SKM-1 (cell line): ENCODE data around the gene MTHFSD.

Experiments
- DNase-seq: peaks from one replicate; lab custom pipeline; 2025; ENCODE audit not compliant: unreplicated experiment; lab: John Stamatoyannopoulos, UW

The MTHFSD gene

GRCh38 chr16:86514481-86515376 lies 40.3 kb downstream of the MTHFSD start:
- no peak for DNase-seq

- no peak for DNase-seq
Observed at GRCh38 chr16:86513471-86514277, 41.4 kb downstream of the MTHFSD start.

GRCh38 chr16:86512860-86513470 lies 42.1 kb downstream of the MTHFSD start:
- DNase-seq = no peak

- DNase-seq = no peak
Observed at GRCh38 chr16:86512301-86512859, 42.7 kb downstream of the MTHFSD start.

GRCh38 chr16:86511317-86512161 lies 43.5 kb downstream of the MTHFSD start:
- DNase-seq = no peak

GRCh38 chr16:86510465-86511261 lies 44.4 kb downstream of the MTHFSD start, which contains the start of gene FOXF1:
TSS of gene FOXF1 (plus strand) at chr16:86510527. CDS start at chr16:86510570, 43 bp downstream.
- DNase-seq = no peak

- no peak for DNase-seq
Observed at GRCh38 chr16:86509759-86510464, 45.1 kb downstream of the MTHFSD start.

GRCh38 chr16:86508947-86509758 lies 45.9 kb downstream of the MTHFSD start:
- DNase-seq = no peak

- DNase-seq = no peak
Observed at GRCh38 chr16:86508028-86508946, 46.7 kb downstream of the MTHFSD start.

- DNase-seq = no peak
Observed at GRCh38 chr16:86507173-86508027, 47.6 kb downstream of the MTHFSD start.

- DNase-seq = no peak
Observed at GRCh38 chr16:86505899-86506864, 48.9 kb downstream of the MTHFSD start.

GRCh38 chr16:86505185-86505898 lies 49.7 kb downstream of the MTHFSD start:
- DNase-seq = no peak

GRCh38 chr16:86504315-86505184 lies 50.5 kb downstream of the MTHFSD start:
- no peak for DNase-seq
